H7 (cell line): Measurements from ENCODE around the gene NAA60. TPM values are rescaled to one million over a fixed set of nuclear protein-coding genes. Genes with fewer than 3 reads are reported as not detected.
"Not testable (repeated sequence)": the region's sequence is repeated elsewhere in the genome, so short reads cannot be mapped to it uniquely, and the experiment has no call there.

ENCODE experiments used
- DNase-seq: peaks from one replicate; pipeline ENCODE4 v3.0.0; 2012
- H3K27me3 ChIP-seq: 2 replicates; pipeline ENCODE4 v1.6.0; 2011; ENCODE audit warnings: mild to moderate bottlenecking, low read length; ENCODE audit not compliant: control insufficient read depth, insufficient read depth
- H3K36me3 ChIP-seq: replicated peaks from 2 replicates; pipeline ENCODE4 v1.5.1; 2011; ENCODE audit warnings: low read length; ENCODE audit not compliant: control insufficient read depth, insufficient read depth
- H3K4me3 ChIP-seq: 2 replicates; pipeline ENCODE4 v1.5.1; 2011; ENCODE audit warnings: low read depth, mild to moderate bottlenecking, control low read depth, low read length, moderate library complexity; ENCODE audit not compliant: insufficient read depth
- total RNA-seq: library from RNA; depleted of rRNA; stranded (reverse); fragments of >200 nt; shearing (Covaris generic); gene quantifications from 2 replicates; pipeline ENCODE4 v1.2.3, GENCODE V29; 2014; rRNA removed

NAA60 gene
- total RNA-seq, 1 experiment from 2014 or later: 11.0 TPM

- Histone ChIP-seq H3K36me3 (peaks cover 3% of the 10 kb centered on the region), H3K4me3 (no peak overlapping the region), H3K27me3 (no peaks in the 10 kb centered on the region)
- DNase-seq: peak; percentile 71
Observed at GRCh38 chr16:3520841-3521240, 77.4 kb downstream of the NAA60 start.

GRCh38 chr16:3523281-3523680 is 79.8 kb downstream of the NAA60 start:
- peaks cover 5% of the 10 kb centered on the region for H3K36me3 ChIP-seq
- DNase-seq: no peak
- H3K27me3 ChIP-seq: no peaks in the 10 kb centered on the region
- H3K4me3 ChIP-seq: no peak overlapping the region

DNA sequence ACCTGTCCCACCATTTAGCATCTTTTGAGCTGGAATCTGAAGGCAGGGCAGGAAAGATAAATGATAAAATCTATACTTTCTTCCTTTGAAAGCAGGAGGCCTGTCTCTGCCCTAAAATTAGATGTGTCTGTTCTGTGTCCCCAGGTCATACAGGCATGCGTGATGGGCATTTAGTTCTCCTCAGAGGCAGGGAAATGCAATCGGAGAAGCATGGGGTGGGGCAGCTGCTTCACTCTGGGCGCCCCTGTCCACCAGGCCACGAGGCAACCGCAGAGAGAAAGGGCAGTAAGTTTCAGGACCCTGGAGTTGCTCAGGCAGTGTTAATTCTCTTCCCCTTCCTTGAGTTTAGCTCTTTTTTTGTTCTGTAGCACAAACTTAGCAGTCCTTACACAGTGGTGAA is 82.5 kb downstream of the NAA60 start:
- Histone ChIP-seq H3K27me3 (no peaks in the 10 kb centered on the region), H3K36me3 (peaks cover 6% of the 10 kb centered on the region), H3K4me3 (no peak overlapping the region)
- DNase-seq: no peak

- not testable (repeated sequence) for H3K36me3 ChIP-seq, DNase-seq, H3K27me3 ChIP-seq, H3K4me3 ChIP-seq
Observed at GRCh38 chr16:3527216-3527829, 83.8 kb downstream of the NAA60 start.

DNA sequence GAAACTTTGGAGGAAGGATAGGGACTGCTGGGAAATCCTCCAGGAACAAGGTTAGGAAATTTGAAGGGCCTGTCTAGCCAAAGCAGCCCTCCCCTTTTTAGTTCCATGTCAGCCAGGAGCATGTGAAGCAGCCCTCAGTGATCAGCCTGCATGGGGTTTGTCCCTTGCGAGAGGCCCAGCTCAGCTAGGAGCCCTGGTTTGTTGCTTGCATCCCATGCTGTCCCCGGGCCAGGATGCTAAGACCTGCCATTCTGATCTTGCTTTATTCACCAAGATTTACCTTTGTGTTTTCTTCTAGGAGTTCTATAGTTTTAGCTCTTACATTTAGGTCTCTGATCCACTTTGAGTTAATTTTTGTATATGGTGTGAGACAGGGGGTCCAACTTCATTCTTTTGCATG is 84.9 kb downstream of the NAA60 start:
- Histone ChIP-seq H3K27me3 (no peaks in the 10 kb centered on the region), H3K4me3 (no peak overlapping the region), H3K36me3 (peaks cover 5% of the 10 kb centered on the region)
- no peak for DNase-seq

DNA sequence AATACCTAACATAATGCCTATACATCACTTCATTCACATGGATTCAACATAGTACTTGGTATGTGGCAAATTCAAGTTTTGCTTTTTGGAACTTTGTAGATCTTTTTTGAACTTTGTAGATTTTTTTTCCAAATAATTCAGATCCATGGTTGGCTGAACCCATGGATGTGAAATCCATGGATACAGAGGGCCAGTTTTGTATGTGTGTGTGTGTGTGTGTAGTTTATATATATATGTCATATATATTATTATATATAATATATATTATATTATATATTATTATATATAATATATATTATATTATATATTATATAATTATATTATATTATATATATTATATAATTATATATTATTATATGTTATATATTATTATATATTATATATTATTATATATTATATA is 85.7 kb downstream of the NAA60 start:
- no peak for DNase-seq
- Histone ChIP-seq H3K27me3 (no peaks in the 10 kb centered on the region), H3K36me3 (peaks cover 3% of the 10 kb centered on the region), H3K4me3 (no peak overlapping the region)

DNA sequence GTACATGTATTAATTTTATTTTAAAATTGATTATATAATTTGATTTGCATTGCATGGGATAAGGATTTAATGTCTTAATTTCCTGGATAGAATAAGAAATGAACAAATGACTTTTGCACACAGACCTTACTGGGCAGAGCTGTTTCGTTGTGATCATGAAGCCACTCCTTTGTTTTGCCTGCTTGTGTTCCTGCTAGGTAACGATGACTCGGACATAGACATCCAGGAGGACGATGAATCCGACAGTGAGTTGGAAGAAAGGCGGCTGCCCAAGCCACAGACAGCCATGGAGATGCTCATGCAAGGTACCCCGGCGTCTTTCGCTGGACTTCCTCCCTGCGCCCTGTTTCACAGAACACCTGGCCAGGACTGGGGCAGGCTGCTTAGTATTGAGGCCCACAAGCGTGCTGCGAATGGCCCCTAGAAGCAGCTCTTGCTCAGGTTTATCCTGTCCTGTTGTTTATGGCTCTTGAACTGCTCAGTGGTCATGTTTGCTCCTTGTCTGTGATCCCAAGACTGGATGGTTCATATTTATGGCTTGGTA is 87.0 kb downstream of the NAA60 start:
- H3K27me3 ChIP-seq: no peaks in the 10 kb centered on the region
- H3K36me3 ChIP-seq: peaks cover 3% of the 10 kb centered on the region
- DNase-seq: no peak
- H3K4me3 ChIP-seq: no peak overlapping the region

GRCh38 chr16:3532741-3533140 is 89.3 kb downstream of the NAA60 start:
- peaks cover 4% of the 10 kb centered on the region for H3K36me3 ChIP-seq
- DNase-seq: no peak
- H3K27me3 ChIP-seq: no peaks in the 10 kb centered on the region
- H3K4me3 ChIP-seq: no peak overlapping the region

DNA sequence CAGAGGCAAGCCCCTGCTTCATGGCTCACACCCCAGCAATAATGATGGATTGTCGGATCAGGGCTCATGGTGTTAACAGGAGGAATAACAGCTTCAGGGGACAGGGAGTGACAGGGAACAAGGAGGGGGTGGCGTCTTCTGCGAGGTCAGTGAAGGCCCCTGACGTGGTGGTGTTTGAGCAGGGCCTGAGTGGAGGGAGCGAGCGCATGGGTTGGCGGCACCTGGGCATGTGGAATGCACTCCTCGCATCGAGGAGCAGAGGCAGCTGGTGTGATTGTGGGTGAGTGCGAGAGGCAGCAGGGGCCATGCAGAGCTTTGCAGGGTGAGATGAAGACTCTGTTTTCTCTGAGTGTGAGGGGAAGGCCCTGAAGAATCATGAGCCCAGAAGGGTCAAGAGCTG is 90.6 kb downstream of the NAA60 start:
- peaks cover 1% of the 10 kb centered on the region; the same call in 1 of the 2 replicates for H3K36me3 ChIP-seq
- H3K4me3 ChIP-seq: no peak overlapping the region
- H3K27me3 ChIP-seq: no peaks in the 10 kb centered on the region
- no peak for DNase-seq

DNA sequence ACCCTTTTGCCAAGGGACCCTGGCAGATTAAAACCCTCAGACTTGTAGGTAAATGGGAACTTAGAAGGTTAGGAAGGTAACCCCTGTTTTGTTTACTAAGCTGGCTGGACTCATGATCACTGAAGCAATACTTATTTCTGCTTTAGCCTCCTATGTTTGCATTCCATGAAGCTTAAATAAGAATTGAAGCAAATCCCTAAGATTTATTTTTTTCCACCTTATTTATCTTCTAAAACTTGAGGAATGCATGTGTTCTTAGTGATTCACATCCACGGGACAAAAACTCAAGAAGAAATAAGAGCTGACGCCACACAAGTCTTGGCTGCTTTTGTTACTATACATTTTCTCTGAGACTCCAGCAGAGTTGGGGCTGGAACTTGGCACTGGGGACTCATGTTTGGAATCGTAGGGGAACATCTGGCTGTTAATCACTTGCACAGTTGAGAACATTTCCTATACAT is 92.8 kb downstream of the NAA60 start:
- H3K4me3 ChIP-seq: no peak overlapping the region
- no peak for DNase-seq
- peaks cover 1% of the 10 kb centered on the region; the same call in 1 of the 2 replicates for H3K36me3 ChIP-seq
- H3K27me3 ChIP-seq: no peaks in the 10 kb centered on the region

Other genes with a start within 250 kb of the NAA60 start
- 9.1 and 13.1 TPM in 2 replicates for gene ZNF200, start 208.5 kb upstream of the NAA60 start, total RNA-seq
- 0.14 TPM in 1 of 2 replicates, not detected in the other for gene MEFV, start 187.0 kb upstream of the NAA60 start, total RNA-seq
- gene ZNF263, start 160.2 kb upstream of the NAA60 start, total RNA-seq: 32.4 and 47.5 TPM in 2 replicates
- gene TIGD7, start 138.2 kb upstream of the NAA60 start, total RNA-seq: 2.1 and 5.5 TPM in 2 replicates
- 12.1 and 14.9 TPM in 2 replicates for gene ZNF75A, start 138.2 kb upstream of the NAA60 start, total RNA-seq
- gene OR2C1, start 87.8 kb upstream of the NAA60 start, total RNA-seq: not detected in 2 replicates
- gene ZSCAN32, start 42.7 kb upstream of the NAA60 start, total RNA-seq: 19.5 and 19.9 TPM in 2 replicates
- 11.6 and 12.4 TPM in 2 replicates for gene ZNF174, start 42.5 kb upstream of the NAA60 start, total RNA-seq
- 1.5 and 1.9 TPM in 2 replicates for gene ZNF597, start 176 bp upstream of the NAA60 start, total RNA-seq
- not detected in 2 replicates for gene C16orf90, start 51.8 kb downstream of the NAA60 start, total RNA-seq
- gene CLUAP1, start 57.3 kb downstream of the NAA60 start, total RNA-seq: 8.5 and 11.9 TPM in 2 replicates
- gene NLRC3, start 133.7 kb downstream of the NAA60 start, total RNA-seq: 0.03 and 0.11 TPM in 2 replicates
- gene SLX4, start 167.9 kb downstream of the NAA60 start, total RNA-seq: 8.4 and 11.3 TPM in 2 replicates
- 13.8 and 23.7 TPM in 2 replicates for gene DNASE1, start 211.0 kb downstream of the NAA60 start, total RNA-seq